NCI-H128 (cell line): ENCODE results near the gene MBNL1.
"Not testable (repeated sequence)": the region's sequence is repeated elsewhere in the genome, so short reads cannot be mapped to it uniquely, and the experiment has no call there.

Source experiments
- DNase-seq: peaks from one replicate; lab custom pipeline; 2025; ENCODE audit not compliant: unreplicated experiment; lab: John Stamatoyannopoulos, UW

The MBNL1 gene

DNA sequence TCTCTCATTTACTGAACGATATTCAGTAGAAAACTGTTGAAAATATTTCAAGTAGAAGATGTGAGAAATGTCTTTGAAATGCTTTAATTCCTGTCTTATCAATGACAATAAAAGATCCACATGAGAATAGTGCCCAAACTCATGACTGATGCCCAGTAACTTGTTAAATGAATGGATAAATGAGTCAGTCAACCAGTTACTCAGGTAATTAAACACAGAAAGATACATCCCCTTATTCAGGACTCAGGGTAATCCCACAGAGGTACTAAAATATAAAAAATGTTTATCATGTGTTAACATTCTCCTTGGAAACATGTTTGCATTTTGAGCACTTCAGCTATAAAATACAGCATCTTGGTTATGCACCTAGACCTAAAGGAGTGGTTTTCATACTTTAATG is 169.5 kb downstream of the MBNL1 start:
- no peak for DNase-seq

DNA sequence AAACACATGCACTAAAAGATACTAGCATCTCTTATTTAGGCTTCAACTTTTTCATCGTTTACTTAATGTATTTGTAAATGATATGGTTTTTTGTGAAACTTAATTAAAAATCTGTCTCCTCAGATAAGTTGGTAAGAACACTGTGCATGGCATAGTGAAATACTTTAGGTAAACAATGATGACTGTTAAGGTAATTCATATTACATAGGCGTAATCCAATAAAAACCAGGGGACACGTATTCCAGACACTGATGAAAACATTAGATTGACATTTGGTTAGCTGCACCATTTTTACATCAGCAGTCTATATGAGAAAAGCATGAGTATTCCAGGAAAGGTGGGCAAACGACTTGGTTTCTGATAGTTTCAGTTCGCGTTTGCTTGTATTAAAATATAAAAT is 170.0 kb downstream of the MBNL1 start:
- DNase-seq: no peak

DNA sequence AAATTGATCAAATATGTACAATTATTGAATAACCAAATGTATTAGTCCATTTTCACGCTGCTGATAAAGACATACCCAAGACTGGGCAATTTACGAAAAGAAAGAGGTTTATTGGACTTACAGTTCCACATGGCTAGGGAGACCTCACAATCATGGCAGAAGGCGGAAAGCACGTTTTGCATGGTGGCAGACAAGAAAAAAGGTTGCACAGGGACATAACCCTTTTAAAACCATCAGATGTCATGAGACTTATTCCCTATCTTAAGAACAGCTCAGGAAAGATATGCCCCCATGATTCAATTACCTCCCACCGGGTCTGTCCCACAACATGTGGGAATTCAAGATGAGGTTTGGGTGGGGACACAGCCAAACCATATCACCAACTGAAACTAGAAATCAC is 171.5 kb downstream of the MBNL1 start:
- DNase-seq: not testable (repeated sequence)

DNA sequence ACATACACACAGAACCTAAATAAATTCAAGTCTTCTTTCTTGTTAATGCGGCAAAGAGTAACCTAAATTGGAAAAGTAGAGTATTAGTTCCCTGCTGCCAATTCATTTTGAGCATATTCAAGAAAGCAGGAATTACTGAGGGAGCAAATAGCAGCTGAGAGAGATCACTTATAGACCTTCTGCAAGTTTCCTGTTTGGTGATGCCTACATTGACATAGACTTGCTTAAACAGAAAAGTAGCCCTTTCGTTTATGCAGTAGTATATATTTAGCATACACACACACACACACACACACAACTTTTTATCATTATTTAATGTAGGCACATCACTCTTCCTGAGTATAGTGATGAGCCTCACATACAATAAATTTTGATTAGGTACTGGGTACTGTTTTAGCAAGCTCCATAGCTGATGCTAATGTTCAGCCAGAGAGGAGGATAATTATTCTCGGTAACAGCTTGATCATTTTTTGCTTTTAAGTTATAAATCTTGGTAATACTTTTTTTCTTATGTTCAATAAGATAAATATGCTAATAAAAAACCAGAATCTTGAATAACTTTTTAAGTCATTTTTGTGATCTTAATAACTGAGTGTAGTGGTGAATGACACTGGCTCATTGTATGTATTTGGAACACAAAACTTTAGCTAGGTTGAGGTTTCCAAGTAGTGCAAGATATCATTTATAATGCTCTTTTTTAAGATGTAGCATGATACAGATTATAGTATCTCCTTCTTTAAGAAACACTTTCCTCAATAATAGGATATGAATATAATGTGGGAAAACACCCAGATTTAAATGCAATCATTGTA is 174.7 kb downstream of the MBNL1 start:
- no peak for DNase-seq

DNA sequence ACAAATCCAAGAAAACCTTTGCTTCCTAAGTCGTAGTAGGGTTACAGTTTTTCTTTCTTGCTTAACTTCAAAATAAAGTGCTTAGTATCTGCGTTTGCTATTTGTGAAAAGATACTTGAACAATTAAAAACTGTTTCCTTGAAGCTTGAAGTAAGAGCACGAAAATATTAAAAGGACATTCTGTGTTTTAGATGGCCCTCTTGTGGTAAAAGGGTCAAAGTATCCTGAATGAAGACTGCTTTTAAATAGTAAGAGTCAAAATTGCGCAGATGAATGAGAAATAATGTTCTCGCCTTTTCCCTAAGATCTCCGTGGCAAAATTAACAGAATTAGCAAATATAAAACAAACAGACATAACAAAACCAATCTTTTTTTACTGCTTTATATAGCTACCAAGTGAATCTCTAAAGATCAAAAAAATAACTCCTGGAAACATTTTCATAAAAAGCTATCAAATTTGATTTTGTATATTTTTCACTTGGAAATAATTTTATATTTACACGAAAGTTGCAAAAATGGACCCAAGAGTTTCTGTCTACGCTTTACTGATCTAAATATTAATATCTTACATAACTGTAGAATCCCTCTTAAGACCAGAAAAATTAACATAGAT is 175.4 kb downstream of the MBNL1 start:
- no peak for DNase-seq

DNA sequence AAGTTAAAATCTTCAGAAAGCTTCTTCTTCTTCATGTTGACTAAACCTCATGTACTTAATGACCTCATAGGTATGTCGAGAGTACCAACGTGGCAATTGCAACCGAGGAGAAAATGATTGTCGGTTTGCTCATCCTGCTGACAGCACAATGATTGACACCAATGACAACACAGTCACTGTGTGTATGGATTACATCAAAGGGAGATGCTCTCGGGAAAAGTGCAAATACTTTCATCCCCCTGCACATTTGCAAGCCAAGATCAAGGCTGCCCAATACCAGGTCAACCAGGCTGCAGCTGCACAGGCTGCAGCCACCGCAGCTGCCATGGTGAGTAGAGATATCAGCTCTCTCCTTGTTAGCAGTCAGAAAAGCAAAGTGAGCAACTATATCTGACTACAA is 176.5 kb downstream of the MBNL1 start:
- no peak for DNase-seq

DNA sequence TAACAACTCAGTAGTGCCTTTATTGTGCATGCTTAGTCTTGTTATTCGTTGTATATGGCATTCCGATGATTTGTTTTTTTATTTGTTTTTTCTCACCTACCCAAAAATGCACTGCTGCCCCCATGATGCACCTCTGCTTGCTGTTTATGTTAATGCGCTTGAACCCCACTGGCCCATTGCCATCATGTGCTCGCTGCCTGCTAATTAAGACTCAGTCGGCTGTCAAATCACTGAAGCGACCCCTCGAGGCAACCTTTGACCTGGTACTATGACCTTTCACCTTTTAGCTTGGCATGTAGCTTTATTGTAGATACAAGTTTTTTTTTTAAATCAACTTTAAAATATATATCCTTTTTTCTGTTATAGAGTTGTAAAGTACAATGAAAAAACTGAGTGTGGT is 177.8 kb downstream of the MBNL1 start:
- no peak for DNase-seq

DNA sequence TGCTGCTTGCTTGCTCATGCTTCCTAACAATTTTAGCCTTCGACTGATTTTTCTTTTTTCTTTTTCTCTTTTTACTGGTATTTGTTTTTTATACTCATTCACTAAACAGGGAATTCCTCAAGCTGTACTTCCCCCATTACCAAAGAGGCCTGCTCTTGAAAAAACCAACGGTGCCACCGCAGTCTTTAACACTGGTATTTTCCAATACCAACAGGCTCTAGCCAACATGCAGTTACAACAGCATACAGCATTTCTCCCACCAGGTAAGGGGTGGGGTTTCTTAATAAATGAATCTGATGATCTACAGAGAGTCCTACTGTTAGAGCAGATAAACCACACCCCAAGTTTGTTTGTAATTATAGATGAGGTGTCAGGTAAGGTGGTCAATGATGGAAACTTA is 178.8 kb downstream of the MBNL1 start:
- no peak for DNase-seq

DNA sequence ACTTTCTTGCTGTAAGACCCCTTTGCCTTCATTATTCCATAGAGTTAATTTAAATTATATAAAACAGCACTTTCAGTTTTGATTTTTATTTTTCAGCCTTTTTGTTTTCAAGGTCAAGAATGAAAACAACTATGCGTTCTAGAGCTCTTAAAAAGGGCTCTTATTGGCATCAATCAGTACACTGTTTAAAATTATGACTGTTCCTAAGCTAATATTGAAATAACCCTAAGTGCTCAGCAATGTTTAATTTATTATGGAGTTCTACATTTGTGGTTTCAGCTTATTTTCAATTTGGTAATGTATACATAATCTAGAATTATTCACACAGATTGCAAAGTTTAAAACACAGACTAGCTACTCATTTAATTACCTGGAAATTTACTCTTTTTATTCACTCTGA is 179.4 kb downstream of the MBNL1 start:
- DNase-seq: no peak

DNA sequence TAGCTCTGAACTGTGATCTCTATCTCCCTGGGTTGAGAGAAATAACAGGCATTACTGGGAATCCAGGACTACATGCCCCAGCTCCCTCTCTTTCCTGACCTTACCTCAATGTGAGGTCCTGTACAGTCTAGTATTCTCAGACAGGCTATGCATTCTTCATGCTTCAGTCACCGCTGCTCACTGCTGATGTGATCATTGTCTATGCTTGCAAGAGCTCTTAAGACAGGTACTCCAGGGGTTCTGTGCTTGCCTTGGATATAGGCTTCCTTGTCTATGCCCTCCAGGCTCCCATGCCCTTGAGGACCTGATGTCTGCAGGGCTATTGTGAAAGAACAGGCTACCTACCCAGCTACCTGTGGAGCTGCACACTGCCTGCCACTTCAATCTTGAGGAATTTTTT is 183.6 kb downstream of the MBNL1 start:
- DNase-seq: no peak

DNA sequence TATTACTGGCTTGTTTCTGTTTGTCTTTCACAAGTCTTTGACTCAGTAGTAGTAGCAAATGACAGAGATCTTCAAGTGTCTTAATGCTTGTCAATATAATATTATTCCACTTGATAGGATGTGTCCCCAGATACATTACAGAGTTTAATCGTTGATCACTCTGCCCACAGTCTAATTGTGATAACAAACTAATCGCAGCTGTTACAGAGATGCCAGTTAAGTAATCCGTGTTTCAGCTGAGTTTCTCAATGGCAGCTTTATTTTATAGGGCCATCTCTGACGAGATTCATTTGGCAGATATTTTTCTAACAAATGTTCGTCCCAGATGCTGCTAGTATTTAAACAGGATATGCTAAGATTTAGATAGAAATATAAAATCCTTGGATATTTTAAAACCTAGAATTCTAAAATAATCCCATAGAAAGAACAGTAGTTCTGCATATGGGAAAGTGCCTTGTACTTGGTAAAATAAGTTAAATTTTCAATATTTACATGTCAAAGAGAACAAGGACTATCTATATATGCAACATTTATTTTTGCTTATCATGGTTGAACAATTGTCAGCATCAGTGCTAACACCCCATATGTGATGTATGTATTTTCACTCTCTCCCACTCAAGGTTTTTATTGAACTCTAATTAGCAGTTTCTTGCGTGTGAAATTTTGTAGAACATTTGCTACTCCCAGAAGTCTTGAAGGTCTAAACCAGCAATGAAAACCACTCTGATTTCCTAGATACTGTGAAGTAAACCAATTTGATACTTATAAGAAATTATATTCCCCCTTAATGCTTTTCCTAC is 185.5 kb downstream of the MBNL1 start:
- DNase-seq: no peak

DNA sequence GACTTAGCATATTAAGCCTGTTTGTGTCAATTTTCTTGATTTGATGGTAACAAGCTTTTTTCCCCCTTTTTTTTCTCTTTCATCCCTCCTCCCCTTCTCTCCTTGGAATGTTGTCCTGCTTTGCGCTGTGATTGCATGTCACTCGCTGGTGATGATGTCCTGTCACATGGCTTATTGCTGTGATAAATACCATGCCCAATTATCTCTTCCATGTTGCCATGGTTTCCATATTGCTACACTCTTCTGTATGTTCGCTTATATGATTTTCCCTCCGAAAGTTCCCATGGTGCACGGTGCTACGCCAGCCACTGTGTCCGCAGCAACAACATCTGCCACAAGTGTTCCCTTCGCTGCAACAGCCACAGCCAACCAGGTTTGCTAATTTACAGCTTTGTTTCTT is 187.3 kb downstream of the MBNL1 start:
- DNase-seq: no peak

DNA sequence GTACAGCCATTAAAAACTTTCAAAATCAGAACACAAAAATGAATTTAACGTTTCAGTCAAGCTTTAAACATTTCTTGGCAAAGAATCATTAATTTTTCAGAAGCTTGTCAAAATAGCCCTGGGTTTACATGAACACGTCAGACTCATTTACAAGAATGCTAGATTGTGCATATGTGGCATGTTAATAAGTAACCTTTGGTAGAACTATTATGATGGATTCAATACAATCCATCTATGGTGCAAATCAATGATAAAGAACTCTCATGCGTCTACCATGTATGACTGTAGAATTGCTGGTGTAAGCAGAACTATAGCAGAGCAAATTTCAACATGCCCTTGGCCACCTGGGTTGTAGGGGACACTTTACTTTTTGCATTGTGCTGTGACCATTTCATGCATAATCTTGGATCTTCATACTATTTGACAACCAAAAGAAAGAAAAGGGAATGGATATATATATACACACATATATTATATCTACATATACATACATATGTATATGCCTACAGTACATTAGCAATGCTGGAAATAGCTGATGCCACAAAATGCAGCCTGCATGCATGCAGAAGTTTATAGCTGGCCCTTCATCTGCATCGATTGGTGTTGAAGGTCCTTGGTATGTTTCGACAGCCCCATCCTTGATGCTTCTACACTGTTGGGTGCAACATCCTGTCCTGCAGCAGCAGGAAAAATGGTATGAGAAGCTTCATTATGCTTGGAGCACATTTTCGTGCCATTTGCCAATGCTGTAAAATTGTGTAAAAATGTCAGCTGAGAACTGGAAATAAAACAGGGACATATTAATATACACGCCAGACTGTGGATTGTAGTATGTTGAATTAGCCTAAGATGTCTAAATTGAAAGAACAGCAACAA is 189.0 kb downstream of the MBNL1 start:
- DNase-seq: no peak

DNA sequence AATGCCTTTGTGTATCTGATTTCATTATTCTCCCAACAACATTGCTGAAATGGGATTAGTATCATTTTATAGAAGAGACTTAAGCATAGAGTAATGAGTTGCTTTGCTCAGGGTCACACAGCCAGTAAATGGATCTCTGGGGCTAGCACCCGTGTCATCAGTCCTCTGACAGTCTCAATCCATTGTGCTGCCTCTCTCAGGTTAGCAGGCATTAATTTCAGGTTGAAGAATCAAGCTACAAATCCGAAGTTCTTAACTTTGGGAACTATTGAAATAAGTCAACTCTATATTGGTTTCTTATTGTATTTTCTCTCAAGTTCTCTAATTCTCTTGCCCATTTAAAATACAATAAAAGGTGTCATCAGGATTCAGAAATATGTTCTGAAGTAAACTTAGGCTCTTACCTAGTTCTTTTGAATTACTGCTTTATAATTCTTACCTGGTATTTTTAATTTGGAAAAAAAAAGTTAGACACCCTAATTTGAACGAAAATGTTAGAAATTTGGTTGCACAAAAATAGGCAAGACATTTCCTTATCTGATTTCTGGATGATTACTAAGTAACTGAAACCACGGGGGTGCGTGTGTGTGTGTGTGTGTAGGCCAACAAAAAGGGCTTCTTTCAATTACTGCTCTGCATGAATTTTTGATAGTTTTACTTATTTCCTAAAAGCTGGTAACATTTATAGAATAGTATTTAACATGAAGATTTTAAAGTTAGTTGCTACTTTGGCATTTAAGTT is 189.8 kb downstream of the MBNL1 start:
- DNase-seq: no peak

DNA sequence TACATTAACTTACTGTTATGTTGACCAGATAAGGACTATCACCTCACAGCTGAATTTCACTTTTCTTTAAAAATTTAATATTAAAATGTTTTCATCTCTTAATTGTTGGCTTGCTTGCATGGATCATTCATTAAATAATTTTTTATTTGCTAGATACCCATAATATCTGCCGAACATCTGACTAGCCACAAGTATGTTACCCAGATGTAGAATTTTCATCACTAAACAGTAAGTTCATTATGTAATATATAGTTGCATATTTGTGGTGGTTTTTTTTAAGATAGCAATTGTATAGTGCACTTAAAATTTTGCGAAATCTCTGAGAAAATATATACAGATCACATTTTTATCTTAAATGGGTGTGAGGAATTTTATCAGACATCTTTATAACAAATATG is 190.4 kb downstream of the MBNL1 start:
- DNase-seq: no peak

DNA sequence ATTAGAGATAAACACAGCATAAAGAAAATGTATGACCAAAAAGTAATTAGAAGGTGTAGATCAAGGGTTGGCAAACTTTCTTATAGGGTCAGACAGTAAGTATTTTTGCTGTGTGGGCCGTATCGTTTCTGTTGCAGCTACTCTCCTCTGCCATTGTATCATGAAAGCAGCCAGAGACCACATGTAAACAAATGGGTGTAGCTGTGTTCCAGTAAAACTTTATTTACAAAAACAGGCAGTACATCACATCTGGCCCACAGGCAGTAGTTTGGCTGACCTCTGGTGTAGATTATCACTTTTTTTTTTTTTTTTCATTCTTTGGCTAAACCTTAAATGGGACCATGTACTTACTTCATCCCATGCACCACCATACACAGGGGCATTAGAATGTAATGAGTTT is 190.8 kb downstream of the MBNL1 start:
- no peak for DNase-seq

DNA sequence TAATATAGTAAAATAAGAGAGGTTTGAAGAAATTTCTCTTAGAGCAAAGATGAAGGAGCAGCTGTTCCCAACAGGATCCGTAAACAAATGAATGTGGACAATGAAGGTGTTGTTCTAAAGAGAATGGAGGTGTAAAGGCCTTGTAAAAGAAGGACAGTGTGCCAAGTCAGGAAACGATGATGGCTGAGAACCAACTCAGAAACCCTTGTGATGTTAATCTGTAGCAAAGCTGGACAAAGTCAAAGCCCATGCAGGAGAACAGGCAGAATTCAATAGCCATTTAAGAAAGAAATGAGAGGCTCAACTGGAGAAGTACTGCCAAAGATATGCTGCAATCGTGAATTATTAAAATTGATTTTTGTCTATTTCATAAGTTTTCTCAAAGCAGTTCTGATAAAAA is 192.2 kb downstream of the MBNL1 start:
- DNase-seq: no peak

DNA sequence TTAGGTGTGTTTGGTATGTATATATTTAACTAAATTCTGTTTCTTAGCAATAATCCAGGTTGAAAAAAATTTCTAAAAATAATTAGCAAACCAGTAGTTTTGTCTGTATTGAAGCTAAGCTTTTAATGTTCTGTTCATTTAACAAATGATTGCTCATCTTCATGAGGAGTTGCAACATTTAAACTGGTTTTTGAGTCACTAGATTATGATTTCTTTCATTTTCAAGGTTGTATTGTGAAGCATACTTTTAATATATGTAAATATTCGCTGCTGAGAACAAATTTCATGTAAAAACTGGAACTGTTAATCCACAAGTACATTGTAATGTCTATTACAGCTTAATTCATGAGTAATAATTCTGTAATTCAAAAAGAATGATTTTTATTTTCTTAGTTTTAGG is 192.7 kb downstream of the MBNL1 start:
- DNase-seq: no peak

DNA sequence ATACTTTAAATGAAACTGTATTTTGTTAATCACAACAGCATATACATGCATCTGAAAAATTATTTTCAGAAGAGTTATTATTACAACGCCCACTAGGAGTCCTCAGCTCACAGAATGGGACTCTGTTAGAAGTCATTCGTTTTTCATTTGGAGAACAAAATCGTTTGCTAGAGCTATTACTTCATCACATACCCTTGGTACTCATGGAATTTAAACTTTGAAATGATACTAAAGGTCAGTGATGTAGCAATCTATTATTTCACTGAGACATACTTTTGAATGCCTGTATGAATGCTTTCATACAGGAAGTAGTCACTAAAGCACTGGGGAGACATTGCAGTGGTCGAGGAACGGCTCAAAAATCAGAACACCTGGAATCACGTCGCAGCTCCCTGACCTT is 198.1 kb downstream of the MBNL1 start:
- DNase-seq: no peak

DNA sequence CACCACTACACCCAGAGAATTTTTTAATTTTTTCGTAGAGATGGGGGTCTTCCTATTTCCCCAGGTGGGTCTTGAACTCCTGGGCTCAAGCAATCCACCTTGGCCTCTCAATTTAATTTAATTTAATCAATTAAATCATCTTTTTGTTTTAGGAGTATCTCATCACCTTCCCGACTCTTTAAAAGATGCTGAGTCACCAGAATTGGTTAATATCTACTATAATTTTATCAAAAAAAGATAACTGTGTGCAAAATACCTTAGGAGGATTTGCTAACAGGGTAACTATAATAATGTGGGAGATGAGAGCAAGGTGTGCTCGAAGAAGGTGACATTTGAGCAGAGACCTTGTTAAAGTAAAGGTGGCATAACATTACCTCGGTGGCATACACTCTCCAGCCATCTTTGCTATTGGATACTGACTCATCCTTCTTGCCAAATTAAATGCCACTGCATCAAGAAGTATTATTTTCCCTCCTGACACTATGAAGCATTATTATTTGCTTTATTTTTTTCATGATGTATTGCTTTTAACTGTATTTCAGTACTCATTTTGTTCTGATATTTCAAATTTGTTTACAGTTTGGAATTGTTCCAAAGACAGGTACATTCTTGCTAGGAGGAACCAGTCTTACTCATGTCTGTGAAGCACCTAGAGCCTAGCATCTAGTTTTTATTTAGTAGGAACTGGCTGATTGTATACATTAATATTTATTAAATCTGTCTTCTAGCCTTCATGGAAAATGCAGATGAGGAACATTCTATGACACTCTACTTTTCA is 200.7 kb downstream of the MBNL1 start:
- no peak for DNase-seq
